GM12892 (cell line): ENCODE measurements around the gene PRKCG. TPM values are rescaled to one million over a fixed set of nuclear protein-coding genes. Genes with fewer than 3 reads are reported as not detected.
"Not testable (repeated sequence)": the region's sequence is repeated elsewhere in the genome, so short reads cannot be mapped to it uniquely, and the experiment has no call there.

Experiments used
- DNase-seq: peaks from one replicate; pipeline ENCODE4 v3.0.0; 2011; ENCODE audit not compliant: insufficient read length
- FAIRE-seq: peaks from 2 replicates; lab custom pipeline; 2011; peaks lifted over from hg19 to GRCh38; lab: Jason Lieb, UNC
- POLR2A ChIP-seq: IDR thresholded peaks from 2 replicates; pipeline ENCODE4 v1.6.1; 2011; ENCODE audit warnings: low read depth, low read length, control low read depth
- POLR2AphosphoS5 ChIP-seq: IDR thresholded peaks from 2 replicates; pipeline ENCODE4 v1.6.1; 2011; ENCODE audit warnings: low read depth, low read length, control low read depth
- TAF1 ChIP-seq: IDR thresholded peaks from 2 replicates; pipeline ENCODE4 v1.6.1; 2011; ENCODE audit warnings: low read depth, mild to moderate bottlenecking, control low read depth, low read length, borderline replicate concordance
- polyA plus RNA-seq: library from polyadenylated mRNA; unstranded; fragments of >200 nt; gene quantifications from one replicate; pipeline ENCODE4 v1.2.1, GENCODE V29; 2012; ENCODE audit warnings: missing spikeins, inconsistent platforms; ENCODE audit not compliant: missing spikeins

Gene PRKCG
- polyA plus RNA-seq = not detected

- no peak for DNase-seq
- TF ChIP-seq POLR2AphosphoS5 (no peak), TAF1 (no peak), POLR2A (no peak)
Observed at GRCh38 chr19:53881482-53882390, at the start of gene PRKCG. PRKCG (plus strand) TSS chr19:53882197; CDS start chr19:53882495, 298 bp downstream.

GRCh38 chr19:53832861-53833260 is 49.1 kb upstream of the PRKCG start:
- not testable (repeated sequence) for DNase-seq, FAIRE-seq

More at GRCh38 chr19:53881482-53882390, at the start of gene PRKCG:
- no peak for FAIRE-seq

GRCh38 chr19:53838446-53838845 is 43.6 kb upstream of the PRKCG start:
- FAIRE-seq, DNase-seq: not testable (repeated sequence)

GRCh38 chr19:53840241-53840640 is 41.8 kb upstream of the PRKCG start:
- DNase-seq, FAIRE-seq: not testable (repeated sequence)

GRCh38 chr19:53840914-53841313 is 41.1 kb upstream of the PRKCG start:
- not testable (repeated sequence) for DNase-seq

GRCh38 chr19:53844849-53845246 is 37.1 kb upstream of the PRKCG start:
- no peak for DNase-seq
- TF ChIP-seq TAF1 (no peak), POLR2AphosphoS5 (no peak), POLR2A (no peak)
- FAIRE-seq = no peak

More at GRCh38 chr19:53840914-53841313, 41.1 kb upstream of the PRKCG start:
- not testable (repeated sequence) for FAIRE-seq

- FAIRE-seq = no peak
- DNase-seq = no peak
- TF ChIP-seq TAF1 = no peak
- TF ChIP-seq POLR2AphosphoS5 = no peak
- no peak for TF ChIP-seq POLR2A
Observed at GRCh38 chr19:53847555-53847954, 34.4 kb upstream of the PRKCG start.

- TF ChIP-seq TAF1 = no peak
- TF ChIP-seq POLR2A = no peak
- TF ChIP-seq POLR2AphosphoS5 = no peak
- no peak for FAIRE-seq
- no peak for DNase-seq
Observed at GRCh38 chr19:53849237-53849676, 32.7 kb upstream of the PRKCG start.

- TF ChIP-seq POLR2A = no peak
- no peak for TF ChIP-seq POLR2AphosphoS5
- no peak for TF ChIP-seq TAF1
- FAIRE-seq (no peak), DNase-seq (no peak)
Observed at GRCh38 chr19:53853707-53854106, 28.3 kb upstream of the PRKCG start.

- FAIRE-seq (no peak), DNase-seq (no peak)
- TF ChIP-seq POLR2A (no peak), POLR2AphosphoS5 (no peak), TAF1 (no peak)
Observed at GRCh38 chr19:53864308-53864836, 17.6 kb upstream of the PRKCG start.

GRCh38 chr19:53865523-53865917 is 16.5 kb upstream of the PRKCG start:
- DNase-seq (no peak), FAIRE-seq (no peak)
- TF ChIP-seq POLR2A (no peak), TAF1 (no peak), POLR2AphosphoS5 (no peak)
